Panc1 (cell line): ENCODE results near the gene PLA2G2D. TPM values are rescaled to one million over a fixed set of nuclear protein-coding genes. Genes with fewer than 3 reads are reported as not detected.

Experiments used
- ATAC-seq: fragments of 200-7000 bp; cut with Tn5 transposase; 2 replicates; pipeline ENCODE4 v1.9.1; 2020; ENCODE audit warnings: mild to moderate bottlenecking, moderate library complexity
- BruUV-seq: library from RNA; stranded (reverse); fragments of 400-500 nt; replicated peaks from 2 replicates; lab custom pipeline; 2021; lab: Mats Ljungman, UMichigan
- CTCF ChIA-PET: fragments of 300-600 bp; sonication (Branson Sonifier 250); formaldehyde crosslinking; loops from one replicate; lab custom pipeline; 2022; ENCODE audit warnings: antibody characterized with exemption; lab: Charles Lee
- POLR2A ChIA-PET: fragments of 300-600 bp; sonication (Branson Sonifier 250); formaldehyde crosslinking; loops from one replicate; lab custom pipeline; 2022; ENCODE audit warnings: antibody characterized with exemption; lab: Charles Lee
- DNase-seq: peaks from one replicate; pipeline ENCODE4 v3.0.0-alpha.2; 2010; ENCODE audit warnings: low read depth, low spot score
- H3K27ac ChIP-seq: 2 replicates; pipeline ENCODE4 v1.5.1; 2011; ENCODE audit warnings: mild to moderate bottlenecking, low read length, inconsistent platforms
- H3K27me3 ChIP-seq: fragments of 200-500 bp; sonication (Bioruptor generic); 2 replicates; pipeline ENCODE4 v1.6.0; 2014; ENCODE audit warnings: low read length, inconsistent platforms; ENCODE audit not compliant: control insufficient read depth, insufficient read depth
- H3K36me3 ChIP-seq: fragments of 200-500 bp; sonication (Bioruptor generic); 2 replicates; pipeline ENCODE4 v1.5.1; 2014; ENCODE audit warnings: inconsistent platforms, mild to moderate bottlenecking, low read length, moderate library complexity; ENCODE audit not compliant: control insufficient read depth, insufficient read depth
- H3K4me1 ChIP-seq: 2 replicates; pipeline ENCODE4 v1.5.1; 2011; ENCODE audit warnings: inconsistent platforms, mild to moderate bottlenecking, low read length, moderate library complexity; ENCODE audit not compliant: control insufficient read depth, insufficient read depth
- H3K4me3 ChIP-seq, 2 experiments: 2 replicates each; pipeline ENCODE4 v1.5.1; 2011 to 2012; ENCODE audit warnings: low read depth in 2 of 2, low read length in 2 of 2, mild to moderate bottlenecking in 2 of 2, inconsistent platforms in 1 of 2, moderate library complexity in 1 of 2
- H3K9me3 ChIP-seq: fragments of 200-500 bp; sonication (Bioruptor generic); 2 replicates; pipeline ENCODE4 v1.5.1; 2014; ENCODE audit warnings: low read depth, mild to moderate bottlenecking, inconsistent platforms, low read length, moderate library complexity; ENCODE audit not compliant: control insufficient read depth, insufficient read depth
- CTCF ChIP-seq: fragments of 450-650 bp; IDR thresholded peaks from 2 replicates; pipeline ENCODE4 v1.5.1; 2017; ENCODE audit warnings: mild to moderate bottlenecking
- POLR2AphosphoS5 ChIP-seq: IDR thresholded peaks from 2 replicates; pipeline ENCODE4 v1.6.1; 2012; ENCODE audit warnings: mild to moderate bottlenecking, low read depth, low read length, moderate library complexity
- REST ChIP-seq, 2 experiments: IDR thresholded peaks; 2 replicates each; pipeline ENCODE4 v1.6.1; 2011 to 2012; ENCODE audit warnings: low read depth in 2 of 2, control low read depth in 1 of 2, low read length in 1 of 2, mild to moderate bottlenecking in 1 of 2, moderate library complexity in 1 of 2; ENCODE audit not compliant: insufficient read depth in 1 of 2
- SIN3A ChIP-seq: IDR thresholded peaks from 2 replicates; pipeline ENCODE4 v1.6.1; 2012; ENCODE audit warnings: low read depth, mild to moderate bottlenecking, low read length, moderate library complexity, borderline replicate concordance; ENCODE audit not compliant: insufficient read depth
- TCF7L2 ChIP-seq: IDR thresholded peaks from 2 replicates; pipeline ENCODE4 v1.6.1; 2011; ENCODE audit warnings: mild to moderate bottlenecking, low read depth, low read length, inconsistent platforms
- in situ Hi-C: cut with HindIII; loops from 2 replicates; pipeline ENCODE4 v1.10.0; 2016; ENCODE audit warnings: low sequenced_read_pairs, low pct_unique_long_range_greater_than_20kb
- intact Hi-C: fragments of 100-400 bp; cut with micrococcal nuclease; formaldehyde crosslinking; loops from one replicate; pipeline ENCODE4 v1.10.0; 2022; ENCODE audit not compliant: unreplicated experiment
- total RNA-seq: library from RNA; stranded (reverse); gene quantifications from one replicate; pipeline ENCODE4 v1.2.1, GENCODE V29; 2021; ENCODE audit not compliant: unreplicated experiment

Gene PLA2G2D
- total RNA-seq, 1 experiment from 2014 or later: not detected

- Histone ChIP-seq H3K27me3 (no peaks in the 10 kb centered on the region), H3K9me3 (no peaks in the 10 kb centered on the region), H3K4me1 (no peaks in the 10 kb centered on the region), H3K27ac (no peak overlapping the region), H3K4me3 (no peak overlapping the region), H3K36me3 (no peaks in the 10 kb centered on the region)
- TF ChIP-seq TCF7L2: no peak
- TF ChIP-seq SIN3A: no peak
- no peak for TF ChIP-seq POLR2AphosphoS5
- no peak for TF ChIP-seq CTCF
- TF ChIP-seq REST (IDR thresholded peaks at IDR 0.05; ENCODE audit: insufficient read depth in 1 of 2, low read depth in 2 of 2, low read length in 1 of 2): no peak
- in situ Hi-C loops: no loop called here
- ChIA-PET CTCF (no interaction called here), POLR2A (no interaction called here)
- DNase-seq (no peak), ATAC-seq (no peak)
- intact Hi-C loops: no loop called here
- BruUV-seq: no TSS peak
Observed at GRCh38 chr1:20141001-20141400, 21.7 kb upstream of the PLA2G2D start.

- DNase-seq: no peak
- ChIA-PET POLR2A (interaction anchor here (0.5 kb wide), 1 partner anchor 258 kb away, joined by 3 read pairs; the partner anchor contains the start of gene OTUD3), CTCF (no interaction called here)
- no TSS peak for BruUV-seq
- TF ChIP-seq CTCF: no peak
- no peaks in the 10 kb centered on the region for H3K27me3 ChIP-seq
- ATAC-seq: no peak
- H3K9me3 ChIP-seq: no peaks in the 10 kb centered on the region
- H3K4me1 ChIP-seq: no peaks in the 10 kb centered on the region
- H3K36me3 ChIP-seq: no peaks in the 10 kb centered on the region
- H3K4me3 ChIP-seq: no peak overlapping the region
- no peak overlapping the region for H3K27ac ChIP-seq
- in situ Hi-C loops (no loop called here), intact Hi-C loops (no loop called here)
Observed at GRCh38 chr1:20139776-20140612, 20.7 kb upstream of the PLA2G2D start.
